Loucy (cell line): Measurements from ENCODE around the gene SDK2.

Experiments used
- H2AFZ ChIP-seq: fragments of 200-600 bp; sonication (generic); 2 replicates; pipeline ENCODE4 v1.6.0; 2016; ENCODE audit warnings: antibody characterized with exemption, mild to moderate bottlenecking, low read length, moderate library complexity
- H3F3A ChIP-seq: fragments of 200-600 bp; 2 replicates; pipeline ENCODE4 v1.6.0; 2016; ENCODE audit warnings: antibody characterized with exemption, low read depth, mild to moderate bottlenecking
- H3K27me3 ChIP-seq: fragments of 200-600 bp; sonication (generic); 2 replicates; pipeline ENCODE4 v1.6.1; 2014; ENCODE audit warnings: low read length, mild to moderate bottlenecking; ENCODE audit not compliant: insufficient read depth, poor library complexity, severe bottlenecking
- H3K36me3 ChIP-seq: fragments of 200-600 bp; sonication (generic); 2 replicates; pipeline ENCODE4 v1.6.1; 2016; ENCODE audit warnings: low read length; ENCODE audit not compliant: insufficient read depth
- H3K4me1 ChIP-seq: fragments of 200-600 bp; sonication (generic); 2 replicates; pipeline ENCODE4 v1.5.1; 2014; ENCODE audit warnings: low read length, mild to moderate bottlenecking; ENCODE audit not compliant: insufficient read depth, poor library complexity, severe bottlenecking
- H3K4me2 ChIP-seq: fragments of 200-600 bp; sonication (generic); 2 replicates; pipeline ENCODE4 v1.6.0; 2014; ENCODE audit warnings: antibody characterized with exemption, low read length, low read depth, mild to moderate bottlenecking; ENCODE audit not compliant: poor library complexity, severe bottlenecking
- H3K4me3 ChIP-seq: fragments of 200-600 bp; sonication (generic); 2 replicates; pipeline ENCODE4 v1.5.1; 2014; ENCODE audit warnings: low read length, mild to moderate bottlenecking, mixed read lengths; ENCODE audit not compliant: poor library complexity, severe bottlenecking
- H3K79me2 ChIP-seq: fragments of 200-600 bp; sonication (generic); 2 replicates; pipeline ENCODE4 v1.6.1; 2014; ENCODE audit warnings: low read length; ENCODE audit not compliant: insufficient read depth
- H3K9ac ChIP-seq: fragments of 200-600 bp; sonication (generic); 2 replicates; pipeline ENCODE4 v1.6.0; 2014; ENCODE audit warnings: mild to moderate bottlenecking, low read depth, low read length, moderate library complexity; ENCODE audit not compliant: poor library complexity, severe bottlenecking
- H3K9me2 ChIP-seq: fragments of 200-600 bp; sonication (generic); replicated peaks from 2 replicates; pipeline ENCODE4 v1.6.1; 2016; ENCODE audit warnings: low read depth, low read length, mixed read lengths
- H3K9me3 ChIP-seq: fragments of 200-600 bp; sonication (generic); 2 replicates; pipeline ENCODE4 v1.6.1; 2014; ENCODE audit warnings: mild to moderate bottlenecking, antibody characterized with exemption, low read length, low read depth; ENCODE audit not compliant: insufficient read depth
- H4K20me1 ChIP-seq: fragments of 200-600 bp; sonication (generic); 2 replicates; pipeline ENCODE4 v1.6.0; 2014; ENCODE audit warnings: antibody characterized with exemption, low read length, mild to moderate bottlenecking; ENCODE audit not compliant: insufficient read depth, poor library complexity, severe bottlenecking
- EZH2phosphoT487 ChIP-seq: fragments of 200-600 bp; IDR thresholded peaks from 2 replicates; pipeline ENCODE4 v1.6.1; 2018; ENCODE audit warnings: antibody characterized with exemption, mild to moderate bottlenecking, moderate library complexity, borderline replicate concordance
- TF ChIP-seq, protein P1 (sequence below): fragments of 200-600 bp; sonication (generic); conservative IDR thresholded peaks from 2 replicates; pipeline ENCODE4 v1.5.1; 2014; ENCODE audit warnings: mild to moderate bottlenecking, antibody characterized with exemption, low read length

Gene SDK2

DNA sequence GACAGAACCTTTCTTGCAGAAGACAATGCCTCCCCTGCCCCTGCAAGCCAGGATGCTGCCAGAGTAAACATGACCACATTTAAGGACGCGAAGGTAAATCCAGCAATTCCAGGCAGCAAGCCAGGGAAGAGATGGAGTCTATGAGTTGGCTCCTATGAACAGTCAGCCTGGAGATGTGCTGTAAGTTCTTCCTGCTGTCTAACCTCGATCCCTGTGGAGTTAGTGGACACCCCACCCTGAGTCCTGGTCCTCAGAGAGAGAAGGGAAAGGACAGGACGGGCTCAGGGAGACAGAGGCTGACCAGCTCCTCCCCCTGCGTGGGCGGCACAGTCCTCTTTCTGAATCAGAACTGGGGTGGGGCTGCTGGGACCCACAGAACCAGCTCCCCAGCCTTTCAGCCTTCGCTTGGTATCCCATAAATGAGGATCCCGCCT is 357.4 kb downstream of the SDK2 start:
- no peaks in the 10 kb centered on the region for H3K9me2 ChIP-seq
- H3K9ac ChIP-seq, result no peak overlapping the region
- H3K36me3 ChIP-seq, result no peaks in the 10 kb centered on the region
- H3K4me1 ChIP-seq, result peaks cover 18% of the 10 kb centered on the region
- TF ChIP-seq EZH2phosphoT487, result no peak
- TF ChIP-seq, protein P1, sequence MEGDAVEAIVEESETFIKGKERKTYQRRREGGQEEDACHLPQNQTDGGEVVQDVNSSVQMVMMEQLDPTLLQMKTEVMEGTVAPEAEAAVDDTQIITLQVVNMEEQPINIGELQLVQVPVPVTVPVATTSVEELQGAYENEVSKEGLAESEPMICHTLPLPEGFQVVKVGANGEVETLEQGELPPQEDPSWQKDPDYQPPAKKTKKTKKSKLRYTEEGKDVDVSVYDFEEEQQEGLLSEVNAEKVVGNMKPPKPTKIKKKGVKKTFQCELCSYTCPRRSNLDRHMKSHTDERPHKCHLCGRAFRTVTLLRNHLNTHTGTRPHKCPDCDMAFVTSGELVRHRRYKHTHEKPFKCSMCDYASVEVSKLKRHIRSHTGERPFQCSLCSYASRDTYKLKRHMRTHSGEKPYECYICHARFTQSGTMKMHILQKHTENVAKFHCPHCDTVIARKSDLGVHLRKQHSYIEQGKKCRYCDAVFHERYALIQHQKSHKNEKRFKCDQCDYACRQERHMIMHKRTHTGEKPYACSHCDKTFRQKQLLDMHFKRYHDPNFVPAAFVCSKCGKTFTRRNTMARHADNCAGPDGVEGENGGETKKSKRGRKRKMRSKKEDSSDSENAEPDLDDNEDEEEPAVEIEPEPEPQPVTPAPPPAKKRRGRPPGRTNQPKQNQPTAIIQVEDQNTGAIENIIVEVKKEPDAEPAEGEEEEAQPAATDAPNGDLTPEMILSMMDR, result no peak
- no peak overlapping the region for H2AFZ ChIP-seq
- no peaks in the 10 kb centered on the region for H3K27me3 ChIP-seq
- H3F3A ChIP-seq, result no peaks in the 10 kb centered on the region
- H3K4me2 ChIP-seq, result no peak overlapping the region
- no peaks in the 10 kb centered on the region for H3K79me2 ChIP-seq
- H3K9me3 ChIP-seq, result no peaks in the 10 kb centered on the region
- H4K20me1 ChIP-seq, result no peaks in the 10 kb centered on the region
- no peak overlapping the region for H3K4me3 ChIP-seq

DNA sequence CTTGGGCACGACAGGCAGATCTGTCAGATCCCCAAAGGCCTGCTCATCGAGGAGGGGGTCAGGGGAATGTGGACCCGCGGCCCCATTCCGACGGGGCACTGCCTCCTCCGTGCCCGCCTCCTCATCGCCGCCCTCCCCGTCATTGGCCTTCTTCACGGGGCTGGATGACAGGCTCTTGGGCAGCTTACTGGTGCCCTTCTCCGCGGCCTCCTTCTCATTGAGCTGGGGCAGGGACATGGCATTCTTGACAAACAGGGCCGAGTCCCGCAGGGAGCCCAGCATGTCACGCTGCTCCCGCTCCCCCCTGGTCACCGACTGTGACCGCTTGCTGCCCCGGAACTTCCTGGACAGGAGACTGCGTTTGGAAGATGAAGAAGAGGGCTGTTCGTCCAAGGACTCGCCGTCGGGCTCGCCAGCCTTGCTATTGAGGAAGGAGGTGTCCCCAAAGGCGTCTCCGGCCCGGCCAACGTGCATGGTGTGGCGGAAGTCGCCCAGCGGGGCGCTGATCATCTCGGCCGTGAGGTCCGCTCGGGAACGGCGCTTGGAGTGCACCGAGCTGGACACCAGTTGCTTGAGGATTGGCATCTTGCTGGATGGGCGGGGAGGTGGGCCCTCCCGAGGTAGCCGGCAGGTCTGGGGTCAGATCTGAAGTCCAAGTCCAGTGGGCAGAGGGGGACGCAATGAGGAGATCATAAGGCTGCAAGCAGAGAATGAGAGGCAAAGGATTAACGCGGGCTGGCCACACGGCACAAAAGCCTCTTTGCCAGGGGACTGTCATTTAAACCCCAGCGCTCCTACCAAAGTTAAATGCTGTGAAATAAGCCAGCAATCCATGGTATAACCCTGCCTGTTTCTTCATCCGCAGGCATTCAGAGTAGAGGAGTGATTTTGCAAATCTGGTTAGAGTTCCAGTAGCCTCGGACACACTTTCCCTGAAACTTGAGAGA is 358.1 kb downstream of the SDK2 start:
- no peak overlapping the region for H3K4me3 ChIP-seq
- no peaks in the 10 kb centered on the region for H3K79me2 ChIP-seq
- no peak overlapping the region for H2AFZ ChIP-seq
- H3K9me3 ChIP-seq, result no peaks in the 10 kb centered on the region
- H3K4me2 ChIP-seq, result no peak overlapping the region
- H3K4me1 ChIP-seq, result peaks cover 11% of the 10 kb centered on the region
- H3K27me3 ChIP-seq, result no peaks in the 10 kb centered on the region
- H3K9me2 ChIP-seq, result no peaks in the 10 kb centered on the region
- no peaks in the 10 kb centered on the region for H4K20me1 ChIP-seq
- no peaks in the 10 kb centered on the region for H3K36me3 ChIP-seq
- TF ChIP-seq, protein P1, result no peak
- TF ChIP-seq EZH2phosphoT487, result no peak
- no peak overlapping the region for H3K9ac ChIP-seq
- H3F3A ChIP-seq, result no peaks in the 10 kb centered on the region

DNA sequence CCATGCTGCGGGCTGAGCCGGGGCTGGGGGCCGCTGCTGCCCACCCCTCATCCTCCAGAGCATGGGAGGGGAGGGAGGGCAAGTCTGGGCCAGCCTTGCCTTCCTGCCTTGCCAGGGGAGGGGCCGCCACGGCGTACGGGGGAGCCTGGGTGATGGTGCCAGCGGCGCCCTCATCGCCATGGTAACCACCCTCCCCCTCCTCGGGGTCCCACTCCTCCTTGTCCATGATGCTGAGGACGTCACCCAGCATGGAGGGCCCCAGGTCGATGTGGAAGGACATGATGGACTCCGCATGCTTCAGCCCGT is 358.7 kb downstream of the SDK2 start:
- Histone ChIP-seq H3K9me2 (no peaks in the 10 kb centered on the region), H4K20me1 (no peaks in the 10 kb centered on the region), H3K4me3 (no peak overlapping the region), H3F3A (no peaks in the 10 kb centered on the region), H2AFZ (no peak overlapping the region), H3K27me3 (no peaks in the 10 kb centered on the region), H3K36me3 (no peaks in the 10 kb centered on the region), H3K4me1 (peaks cover 5% of the 10 kb centered on the region), H3K9me3 (no peaks in the 10 kb centered on the region), H3K9ac (no peak overlapping the region), H3K79me2 (no peaks in the 10 kb centered on the region), H3K4me2 (no peak overlapping the region)
- TF ChIP-seq EZH2phosphoT487, result no peak
- TF ChIP-seq, protein P1, result no peak
